HEK293 (cell line): ENCODE measurements around the gene PTRH1.

Experiments
- MZF1 ChIP-seq: fragments of 450-650 bp; formaldehyde crosslinking; IDR thresholded peaks from 2 replicates; pipeline ENCODE4 v1.5.1; 2017; ENCODE audit warnings: missing biosample characterization, missing genetic modification characterization, borderline replicate concordance
- TCF7L2 ChIP-seq: IDR thresholded peaks from 2 replicates; pipeline ENCODE4 v1.6.1; 2011; ENCODE audit warnings: low read depth, mild to moderate bottlenecking, inconsistent platforms, low read length, moderate library complexity, borderline replicate concordance
- ZFP41 ChIP-seq: fragments of 450-650 bp; formaldehyde crosslinking; IDR thresholded peaks from 2 replicates; pipeline ENCODE4 v1.5.1; 2016; ENCODE audit warnings: missing biosample characterization, missing genetic modification characterization, borderline replicate concordance
- ZNF274 ChIP-seq, 2 experiments: fragments of 200-500 bp in 1 of 2; fragments of 450-650 bp in 1 of 2; sonication (Bioruptor generic) in 1 of 2; formaldehyde crosslinking in 1 of 2; IDR thresholded peaks; 2 replicates each; pipeline versions ENCODE4 v1.5.1 to v1.6.1; 2014 to 2016; ENCODE audit warnings: borderline replicate concordance in 1 of 2, inconsistent platforms in 1 of 2, low read length in 1 of 2, missing biosample characterization in 1 of 2, missing genetic modification characterization in 1 of 2
- ZNF514 ChIP-seq: fragments of 450-650 bp; formaldehyde crosslinking; IDR thresholded peaks from 2 replicates; pipeline ENCODE4 v1.5.1; 2016; ENCODE audit warnings: missing biosample characterization, missing genetic modification characterization
- ZNF558 ChIP-seq: fragments of 450-650 bp; formaldehyde crosslinking; IDR thresholded peaks from 2 replicates; pipeline ENCODE4 v1.5.1; 2016; ENCODE audit warnings: missing biosample characterization, missing genetic modification characterization
- ZNF76 ChIP-seq: fragments of 450-650 bp; formaldehyde crosslinking; IDR thresholded peaks from 2 replicates; pipeline ENCODE4; 2016; ENCODE audit warnings: low read depth, missing biosample characterization, missing genetic modification characterization, borderline replicate concordance
- TF ChIP-seq, protein P1 (sequence below): fragments of 450-650 bp; formaldehyde crosslinking; IDR thresholded peaks from 2 replicates; pipeline ENCODE4 v1.5.1; 2017; ENCODE audit warnings: missing biosample characterization, missing genetic modification characterization
- TF ChIP-seq, protein P2 (sequence below): fragments of 450-650 bp; formaldehyde crosslinking; IDR thresholded peaks from 2 replicates; pipeline ENCODE4 v1.5.1; 2016; ENCODE audit warnings: missing biosample characterization, missing genetic modification characterization
- TF ChIP-seq, protein P3 (sequence below): fragments of 450-650 bp; formaldehyde crosslinking; IDR thresholded peaks from 2 replicates; pipeline ENCODE4 v1.5.1; 2016; ENCODE audit warnings: missing biosample characterization, missing genetic modification characterization

DNA sequence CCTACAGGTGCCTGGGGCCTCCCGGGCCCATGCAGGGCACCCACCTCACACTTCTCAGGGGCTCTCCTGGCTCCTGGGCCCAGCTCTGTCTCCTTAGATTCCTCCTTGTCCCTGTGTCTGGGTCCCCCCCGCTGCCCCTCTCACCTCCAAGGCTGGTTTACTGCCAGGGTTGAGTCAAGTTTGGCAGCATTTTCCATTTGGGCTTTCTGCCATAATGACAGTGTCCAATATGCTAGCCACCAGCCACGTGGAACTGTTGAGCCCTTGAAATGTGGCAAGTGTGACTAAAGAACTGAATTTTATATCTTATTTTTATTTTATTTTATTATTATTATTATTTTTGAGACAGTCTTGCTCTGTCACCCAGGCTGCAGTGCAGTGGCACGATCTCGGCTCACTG lies 2.3 kb upstream of the PTRH1 start:
- TF ChIP-seq, protein P1, sequence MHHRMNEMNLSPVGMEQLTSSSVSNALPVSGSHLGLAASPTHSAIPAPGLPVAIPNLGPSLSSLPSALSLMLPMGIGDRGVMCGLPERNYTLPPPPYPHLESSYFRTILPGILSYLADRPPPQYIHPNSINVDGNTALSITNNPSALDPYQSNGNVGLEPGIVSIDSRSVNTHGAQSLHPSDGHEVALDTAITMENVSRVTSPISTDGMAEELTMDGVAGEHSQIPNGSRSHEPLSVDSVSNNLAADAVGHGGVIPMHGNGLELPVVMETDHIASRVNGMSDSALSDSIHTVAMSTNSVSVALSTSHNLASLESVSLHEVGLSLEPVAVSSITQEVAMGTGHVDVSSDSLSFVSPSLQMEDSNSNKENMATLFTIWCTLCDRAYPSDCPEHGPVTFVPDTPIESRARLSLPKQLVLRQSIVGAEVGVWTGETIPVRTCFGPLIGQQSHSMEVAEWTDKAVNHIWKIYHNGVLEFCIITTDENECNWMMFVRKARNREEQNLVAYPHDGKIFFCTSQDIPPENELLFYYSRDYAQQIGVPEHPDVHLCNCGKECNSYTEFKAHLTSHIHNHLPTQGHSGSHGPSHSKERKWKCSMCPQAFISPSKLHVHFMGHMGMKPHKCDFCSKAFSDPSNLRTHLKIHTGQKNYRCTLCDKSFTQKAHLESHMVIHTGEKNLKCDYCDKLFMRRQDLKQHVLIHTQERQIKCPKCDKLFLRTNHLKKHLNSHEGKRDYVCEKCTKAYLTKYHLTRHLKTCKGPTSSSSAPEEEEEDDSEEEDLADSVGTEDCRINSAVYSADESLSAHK (tag by site-specific recombination) = no peak
- TF ChIP-seq MZF1 (tag by site-specific recombination) = no peak
- no peak for TF ChIP-seq ZNF274 (IDR thresholded peaks at IDR 0.05; ENCODE audit: low read length)
- TF ChIP-seq ZNF274 (tag by site-specific recombination; IDR thresholded peaks at IDR 0.05; ENCODE audit: borderline replicate concordance) = no peak
- no peak for TF ChIP-seq TCF7L2
- no peak for TF ChIP-seq ZNF558 (tag by site-specific recombination)
- TF ChIP-seq, protein P2, sequence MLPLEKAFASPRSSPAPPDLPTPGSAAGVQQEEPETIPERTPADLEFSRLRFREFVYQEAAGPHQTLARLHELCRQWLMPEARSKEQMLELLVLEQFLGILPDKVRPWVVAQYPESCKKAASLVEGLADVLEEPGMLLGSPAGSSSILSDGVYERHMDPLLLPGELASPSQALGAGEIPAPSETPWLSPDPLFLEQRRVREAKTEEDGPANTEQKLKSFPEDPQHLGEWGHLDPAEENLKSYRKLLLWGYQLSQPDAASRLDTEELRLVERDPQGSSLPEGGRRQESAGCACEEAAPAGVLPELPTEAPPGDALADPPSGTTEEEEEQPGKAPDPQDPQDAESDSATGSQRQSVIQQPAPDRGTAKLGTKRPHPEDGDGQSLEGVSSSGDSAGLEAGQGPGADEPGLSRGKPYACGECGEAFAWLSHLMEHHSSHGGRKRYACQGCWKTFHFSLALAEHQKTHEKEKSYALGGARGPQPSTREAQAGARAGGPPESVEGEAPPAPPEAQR = no peak
- no peak for TF ChIP-seq ZFP41 (tag by site-specific recombination)
- no peak for TF ChIP-seq ZNF514
- TF ChIP-seq, protein P3, sequence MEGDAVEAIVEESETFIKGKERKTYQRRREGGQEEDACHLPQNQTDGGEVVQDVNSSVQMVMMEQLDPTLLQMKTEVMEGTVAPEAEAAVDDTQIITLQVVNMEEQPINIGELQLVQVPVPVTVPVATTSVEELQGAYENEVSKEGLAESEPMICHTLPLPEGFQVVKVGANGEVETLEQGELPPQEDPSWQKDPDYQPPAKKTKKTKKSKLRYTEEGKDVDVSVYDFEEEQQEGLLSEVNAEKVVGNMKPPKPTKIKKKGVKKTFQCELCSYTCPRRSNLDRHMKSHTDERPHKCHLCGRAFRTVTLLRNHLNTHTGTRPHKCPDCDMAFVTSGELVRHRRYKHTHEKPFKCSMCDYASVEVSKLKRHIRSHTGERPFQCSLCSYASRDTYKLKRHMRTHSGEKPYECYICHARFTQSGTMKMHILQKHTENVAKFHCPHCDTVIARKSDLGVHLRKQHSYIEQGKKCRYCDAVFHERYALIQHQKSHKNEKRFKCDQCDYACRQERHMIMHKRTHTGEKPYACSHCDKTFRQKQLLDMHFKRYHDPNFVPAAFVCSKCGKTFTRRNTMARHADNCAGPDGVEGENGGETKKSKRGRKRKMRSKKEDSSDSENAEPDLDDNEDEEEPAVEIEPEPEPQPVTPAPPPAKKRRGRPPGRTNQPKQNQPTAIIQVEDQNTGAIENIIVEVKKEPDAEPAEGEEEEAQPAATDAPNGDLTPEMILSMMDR (tag by site-specific recombination) = no peak
- TF ChIP-seq ZNF76 = no peak
